Measurements from ENCODE around the gene DPPA4. TPM values are rescaled to one million over a fixed set of nuclear protein-coding genes. Genes with fewer than 3 reads are reported as not detected.

The DPPA4 gene
- total RNA-seq, 1 experiment from 2014 or later = 774 TPM

GRCh38 chr3:109325109-109325508, 12.2 kb downstream of the DPPA4 start (continued):
- no peak for TF ChIP-seq FOXP4 (CRISPR knock-in tag; IDR thresholded peaks at IDR 0.05)
- no peak for TF ChIP-seq ZNF281 (CRISPR knock-in tag; IDR thresholded peaks at IDR 0.05)
- no peak for TF ChIP-seq FOXJ3 (CRISPR knock-in tag; IDR thresholded peaks at IDR 0.05; ENCODE audit: borderline replicate concordance)
- TF ChIP-seq EMX1 (CRISPR knock-in tag; IDR thresholded peaks at IDR 0.05) = peak; percentile 98
- no peak for TF ChIP-seq ZBTB21 (CRISPR knock-in tag; IDR thresholded peaks at IDR 0.05; ENCODE audit: borderline replicate concordance)
- no peak for TF ChIP-seq NR2C2 (CRISPR knock-in tag; IDR thresholded peaks at IDR 0.05)
- TF ChIP-seq ZNF425 (CRISPR knock-in tag; conservative IDR thresholded peaks at IDR 0.05) = peak; percentile 81; the same call in 1 of the 2 replicates
- TF ChIP-seq GTF2I (CRISPR knock-in tag; conservative IDR thresholded peaks at IDR 0.05) = no peak
- peak; percentile 96 for TF ChIP-seq ZNF532 (CRISPR knock-in tag; IDR thresholded peaks at IDR 0.05; ENCODE audit: borderline replicate concordance)
- TF ChIP-seq TP53 (CRISPR knock-in tag; IDR thresholded peaks at IDR 0.05) = no peak
- TF ChIP-seq CBFB (CRISPR knock-in tag; IDR thresholded peaks at IDR 0.05; ENCODE audit: low read depth) = 0 out of 2 replicates have a peak, but pooled peaks have one; percentile 29
- TF ChIP-seq PRRX2 (CRISPR knock-in tag; IDR thresholded peaks at IDR 0.05) = peak; percentile 99
- TF ChIP-seq ZNF263 (CRISPR knock-in tag; IDR thresholded peaks at IDR 0.05; ENCODE audit: low read depth) = no peak
- no peak for TF ChIP-seq MLX (CRISPR knock-in tag; IDR thresholded peaks at IDR 0.05)
- no peak for TF ChIP-seq ZNF138 (CRISPR knock-in tag; conservative IDR thresholded peaks at IDR 0.05)
- TF ChIP-seq NFE2L1 (CRISPR knock-in tag; IDR thresholded peaks at IDR 0.05) = no peak
- TF ChIP-seq STAT6 (CRISPR knock-in tag; conservative IDR thresholded peaks at IDR 0.05; ENCODE audit: low read depth) = no peak
- peak; percentile 45; the same call in 1 of the 2 replicates for TF ChIP-seq ETV6 (CRISPR knock-in tag; IDR thresholded peaks at IDR 0.05)
- TF ChIP-seq CTCF (IDR thresholded peaks at IDR 0.05) = no peak
- TF ChIP-seq FOXK1 (CRISPR knock-in tag; IDR thresholded peaks at IDR 0.05) = no peak
- TF ChIP-seq RORB (CRISPR knock-in tag; IDR thresholded peaks at IDR 0.05) = no peak
